GM12891 (cell line): ENCODE measurements around the gene CNTN4.

Source experiments
- POLR2A ChIP-seq: IDR thresholded peaks from 2 replicates; pipeline ENCODE4 v1.6.1; 2011; ENCODE audit warnings: low read depth, low read length, control low read depth
- POLR2AphosphoS5 ChIP-seq: IDR thresholded peaks from 2 replicates; pipeline ENCODE4 v1.6.1; 2011; ENCODE audit warnings: low read depth, low read length, control low read depth
- SPI1 ChIP-seq: IDR thresholded peaks from 2 replicates; pipeline ENCODE4 v1.6.1; 2011; ENCODE audit warnings: low read depth, low read length, control low read depth
- TAF1 ChIP-seq: IDR thresholded peaks from 2 replicates; pipeline ENCODE4 v1.6.1; 2011; ENCODE audit warnings: low read depth, low read length, control low read depth

DNA sequence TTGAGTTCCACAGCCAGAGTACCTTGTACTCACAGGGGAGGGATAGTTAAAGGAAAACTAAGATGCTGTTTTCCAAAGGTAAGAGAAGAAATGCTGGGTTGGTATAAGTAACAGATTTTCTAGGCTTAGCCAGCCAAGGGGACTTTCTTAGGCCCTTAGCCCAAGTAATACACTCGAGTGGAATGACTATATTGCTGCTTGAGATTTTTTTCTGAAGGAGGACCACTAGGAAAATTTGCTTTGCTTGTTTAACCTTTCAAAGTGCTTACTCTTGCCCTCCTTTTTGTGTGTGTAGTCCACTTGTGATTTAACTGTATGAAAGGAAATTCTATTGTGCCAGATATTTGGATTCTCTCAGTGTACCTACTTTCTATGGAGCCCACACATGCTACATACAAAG, 961.0 kb downstream of the CNTN4 start:
- TF ChIP-seq POLR2AphosphoS5, result no peak
- TF ChIP-seq SPI1, result no peak
- no peak for TF ChIP-seq POLR2A
- no peak for TF ChIP-seq TAF1
